GM19193 (cell line): ENCODE data around the gene PATZ1.
A peak's percentile ranks its signal among the peaks of the same experiment; 100 is the strongest.

Experiments
- POLR2A ChIP-seq: IDR thresholded peaks from 4 replicates; pipeline ENCODE4 v1.6.1; 2011; ENCODE audit not compliant: insufficient read depth, insufficient read length; ENCODE audit errors: extremely low read depth

PATZ1 gene

GRCh38 chr22:31282748-31283468 is 63.2 kb downstream of the PATZ1 start:
- peak; percentile 29 for TF ChIP-seq POLR2A

- no peak for TF ChIP-seq POLR2A
These were observed 64.4 kb downstream of the PATZ1 start for GRCh38 chr22:31281733-31282132.

DNA sequence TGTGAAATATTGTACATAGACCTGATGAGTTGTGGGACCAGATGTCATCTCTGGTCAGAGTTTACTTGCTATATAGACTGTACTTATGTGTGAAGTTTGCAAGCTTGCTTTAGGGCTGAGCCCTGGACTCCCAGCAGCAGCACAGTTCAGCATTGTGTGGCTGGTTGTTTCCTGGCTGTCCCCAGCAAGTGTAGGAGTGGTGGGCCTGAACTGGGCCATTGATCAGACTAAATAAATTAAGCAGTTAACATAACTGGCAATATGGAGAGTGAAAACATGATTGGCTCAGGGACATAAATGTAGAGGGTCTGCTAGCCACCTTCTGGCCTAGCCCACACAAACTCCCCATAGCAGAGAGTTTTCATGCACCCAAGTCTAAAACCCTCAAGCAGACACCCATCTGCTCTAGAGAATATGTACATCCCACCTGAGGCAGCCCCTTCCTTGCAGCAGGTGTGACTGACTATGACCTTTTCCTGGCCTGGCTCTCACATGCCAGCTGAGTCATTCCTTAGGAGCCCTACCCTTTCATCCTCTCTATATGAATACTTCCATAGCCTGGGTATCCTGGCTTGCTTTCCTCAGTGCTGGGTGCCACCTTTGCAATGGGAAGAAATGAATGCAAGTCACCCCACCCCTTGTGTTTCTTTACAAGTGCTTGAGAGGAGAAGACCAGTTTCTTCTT is 66.2 kb downstream of the PATZ1 start:
- TF ChIP-seq POLR2A, result no peak

- TF ChIP-seq POLR2A, result no peak
These were observed 66.8 kb downstream of the PATZ1 start for GRCh38 chr22:31279327-31279669.

DNA sequence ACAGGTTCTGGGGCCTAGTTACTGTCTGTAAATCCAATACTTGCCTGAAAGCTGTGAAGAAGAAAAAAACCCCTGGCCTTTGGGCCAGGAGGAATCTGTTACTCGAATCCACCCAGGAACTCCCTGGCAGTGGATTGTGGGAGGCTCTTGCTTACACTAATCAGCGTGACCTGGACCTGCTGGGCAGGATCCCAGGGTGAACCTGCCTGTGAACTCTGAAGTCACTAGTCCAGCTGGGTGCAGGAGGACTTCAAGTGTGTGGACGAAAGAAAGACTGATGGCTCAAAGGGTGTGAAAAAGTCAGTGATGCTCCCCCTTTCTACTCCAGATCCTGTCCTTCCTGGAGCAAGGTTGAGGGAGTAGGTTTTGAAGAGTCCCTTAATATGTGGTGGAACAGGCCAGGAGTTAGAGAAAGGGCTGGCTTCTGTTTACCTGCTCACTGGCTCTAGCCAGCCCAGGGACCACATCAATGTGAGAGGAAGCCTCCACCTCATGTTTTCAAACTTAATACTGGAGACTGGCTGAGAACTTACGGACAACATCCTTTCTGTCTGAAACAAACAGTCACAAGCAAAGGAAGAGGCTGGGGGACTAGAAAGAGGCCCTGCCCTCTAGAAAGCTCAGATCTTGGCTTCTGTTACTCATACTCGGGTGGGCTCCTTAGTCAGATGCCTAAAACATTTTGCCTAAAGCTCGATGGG is 67.4 kb downstream of the PATZ1 start:
- TF ChIP-seq POLR2A, result no peak

DNA sequence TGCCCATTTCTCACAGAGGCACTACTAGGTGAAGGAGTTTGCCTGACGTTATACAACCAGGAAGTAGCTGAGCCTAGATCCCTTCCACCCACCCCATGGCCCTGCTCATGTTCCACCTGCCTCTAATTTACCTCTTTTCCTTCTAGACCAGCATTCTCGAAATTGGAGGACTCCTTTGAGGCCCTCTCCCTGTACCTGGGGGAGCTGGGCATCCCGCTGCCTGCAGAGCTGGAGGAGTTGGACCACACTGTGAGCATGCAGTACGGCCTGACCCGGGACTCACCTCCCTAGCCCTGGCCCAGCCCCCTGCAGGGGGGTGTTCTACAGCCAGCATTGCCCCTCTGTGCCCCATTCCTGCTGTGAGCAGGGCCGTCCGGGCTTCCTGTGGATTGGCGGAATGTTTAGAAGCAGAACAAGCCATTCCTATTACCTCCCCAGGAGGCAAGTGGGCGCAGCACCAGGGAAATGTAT is 68.0 kb downstream of the PATZ1 start:
- no peak for TF ChIP-seq POLR2A

- TF ChIP-seq POLR2A, result no peak
These were observed 68.4 kb downstream of the PATZ1 start for GRCh38 chr22:31277741-31278140.

DNA sequence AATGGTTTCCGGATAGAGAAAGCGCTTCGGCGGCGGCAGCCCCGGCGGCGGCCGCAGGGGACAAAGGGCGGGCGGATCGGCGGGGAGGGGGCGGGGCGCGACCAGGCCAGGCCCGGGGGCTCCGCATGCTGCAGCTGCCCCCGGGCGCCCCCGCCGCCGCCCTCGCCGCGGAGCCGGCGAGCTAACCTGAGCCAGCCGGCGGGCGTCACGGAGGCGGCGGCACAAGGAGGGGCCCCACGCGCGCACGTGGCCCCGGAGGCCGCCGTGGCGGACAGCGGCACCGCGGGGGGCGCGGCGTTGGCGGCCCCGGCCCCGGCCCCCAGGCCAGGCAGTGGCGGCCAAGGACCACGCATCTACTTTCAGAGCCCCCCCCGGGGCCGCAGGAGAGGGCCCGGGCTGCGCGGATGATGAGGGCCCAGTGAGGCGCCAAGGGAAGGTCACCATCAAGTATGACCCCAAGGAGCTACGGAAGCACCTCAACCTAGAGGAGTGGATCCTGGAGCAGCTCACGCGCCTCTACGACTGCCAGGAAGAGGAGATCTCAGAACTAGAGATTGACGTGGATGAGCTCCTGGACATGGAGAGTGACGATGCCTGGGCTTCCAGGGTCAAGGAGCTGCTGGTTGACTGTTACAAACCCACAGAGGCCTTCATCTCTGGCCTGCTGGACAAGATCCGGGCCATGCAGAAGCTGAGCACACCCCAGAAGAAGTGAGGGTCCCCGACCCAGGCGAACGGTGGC is 69.5 kb downstream of the PATZ1 start:
- TF ChIP-seq POLR2A, result no peak
